HG03095 (cell line): ENCODE data around the gene AKNA.

ENCODE experiments used
- ATAC-seq: cut with Tn5 transposase; IDR thresholded peaks from one replicate; pipeline ENCODE4 v1.9.1; 2021; ENCODE audit warnings: moderate library complexity; ENCODE audit not compliant: unreplicated experiment

AKNA gene

GRCh38 chr9:114289571-114290481 lies 98.0 kb downstream of the AKNA start:
- ATAC-seq, result no peak

GRCh38 chr9:114289106-114289505 lies 98.7 kb downstream of the AKNA start:
- ATAC-seq, result no peak

GRCh38 chr9:114288193-114289091 lies 99.3 kb downstream of the AKNA start:
- no peak for ATAC-seq

- ATAC-seq, result no peak
Measured at GRCh38 chr9:114287763-114288192, 100.0 kb downstream of the AKNA start.

- ATAC-seq, result no peak
Measured at GRCh38 chr9:114287001-114287762, 100.6 kb downstream of the AKNA start.

GRCh38 chr9:114286146-114286679 lies 101.6 kb downstream of the AKNA start:
- ATAC-seq, result no peak

GRCh38 chr9:114285166-114285867 lies 102.5 kb downstream of the AKNA start:
- ATAC-seq, result no peak

GRCh38 chr9:114284316-114285060 lies 103.3 kb downstream of the AKNA start:
- ATAC-seq, result no peak
